Sigmoid colon (tissue), 7 donors: ENCODE results near the gene CSK. TPM values are rescaled to one million over a fixed set of nuclear protein-coding genes. Genes with fewer than 3 reads are reported as not detected.

Experiments used
- DNase-seq: peaks from one replicate; pipeline ENCODE4 v3.0.0-alpha.2; 2019
- H3K27ac ChIP-seq, 4 donors: fragments of 200-600 bp; sonication (generic); one replicate each; pipeline ENCODE4 v1.5.1; 2016 to 2019; ENCODE audit warnings: mild to moderate bottlenecking in 1 of 4
- H3K27me3 ChIP-seq, 3 donors: fragments of 200-600 bp; sonication (generic); one replicate each; pipeline ENCODE4 v1.5.1; 2019; ENCODE audit warnings: mild to moderate bottlenecking in 1 of 3
- H3K36me3 ChIP-seq, 4 donors: fragments of 200-600 bp; sonication (generic); one replicate each; pipeline ENCODE4 v1.5.1; 2016 to 2019
- H3K4me1 ChIP-seq, 4 donors: fragments of 200-600 bp; sonication (generic); one replicate each; pipeline ENCODE4 v1.5.1; 2017 to 2019
- H3K4me3 ChIP-seq, 4 donors: fragments of 200-600 bp; sonication (generic); one replicate each; pipeline ENCODE4 v1.5.1; 2017 to 2019; ENCODE audit warnings: mild to moderate bottlenecking in 2 of 4, moderate library complexity in 1 of 4
- H3K9me3 ChIP-seq, 4 donors: fragments of 200-600 bp in 3 of 4; sonication (generic) in 3 of 4; one replicate each; pipeline versions ENCODE4 v1.5.1 to v1.6.1; 2013 to 2019
- EP300 ChIP-seq, 4 donors: sonication (generic); formaldehyde crosslinking; IDR thresholded peaks; one replicate each; pipeline ENCODE4 v1.6.1; 2017; ENCODE audit warnings: antibody characterized with exemption in 4 of 4
- POLR2A ChIP-seq, 2 donors: fragments of 450-650 bp; IDR thresholded peaks; one replicate each; pipeline ENCODE4 v1.6.1; 2016; ENCODE audit warnings: antibody characterized with exemption in 2 of 2, mild to moderate bottlenecking in 2 of 2, moderate library complexity in 2 of 2
- POLR2AphosphoS5 ChIP-seq, 4 donors: sonication (generic); formaldehyde crosslinking; IDR thresholded peaks; one replicate each; pipeline ENCODE4 v1.6.1; 2017; ENCODE audit warnings: antibody characterized with exemption in 4 of 4
- WGBS, 2 donors: extraction: QIAGEN DNeasy Blood & Tissue Kit; methylation state at CpG; one replicate each; pipeline ENCODE4 v1.1.7; 2013; 5-methylcytosine and 5-hydroxymethylcytosine counted together
- intact Hi-C: fragments of 100-400 bp; cut with DNase I; formaldehyde crosslinking; loops from one replicate; pipeline ENCODE4 v1.15.1; 2023
- polyA plus RNA-seq, 3 donors: library from polyadenylated mRNA; stranded (reverse); fragments of 200-250 nt; gene quantifications; one replicate each; pipeline ENCODE4 v1.2.3, GENCODE V29; 2013
- total RNA-seq, 4 donors: library from RNA; depleted of rRNA; stranded (reverse); fragments of >200 nt; gene quantifications; one replicate each; pipeline ENCODE4 v1.1.0, GENCODE V29; 2016
- TF ChIP-seq, protein P1 (sequence below), 4 experiments: fragments of 450-650 bp in 3 of 4; fragments of 200-600 bp in 1 of 4; IDR thresholded peaks; one replicate each; pipeline ENCODE4 v1.5.1; 2016 to 2019; ENCODE audit warnings: antibody characterized with exemption in 4 of 4, mild to moderate bottlenecking in 3 of 4, moderate library complexity in 2 of 4
- donor health status: healthy with polysubstance abuse.
- donor health status: Bipolar disorder and iron deficiency.
- donor health status: healthy.

Gene CSK
- total and polyA plus RNA-seq, 7 donors = 9.7 to 125 (median 22.4) TPM

DNA sequence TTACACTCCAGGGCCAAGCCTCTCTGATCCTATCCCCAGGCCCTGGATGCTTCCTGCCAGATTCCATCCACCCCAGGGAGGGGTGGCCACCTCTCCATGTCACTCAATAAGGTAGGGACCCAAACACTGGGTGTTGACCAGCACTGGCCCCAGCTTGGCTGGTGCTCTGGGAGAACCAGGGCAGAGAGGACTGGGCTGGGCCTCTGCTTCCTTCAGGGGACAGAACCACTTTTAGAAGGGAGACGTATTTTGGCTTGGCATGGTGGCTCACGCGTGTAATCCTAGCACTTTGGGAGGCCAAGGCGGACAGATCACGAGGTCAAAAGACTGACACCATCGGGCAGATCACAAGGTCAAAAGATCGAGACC lies 39.9 kb downstream of the CSK start:
- Histone ChIP-seq H3K36me3 (no peaks in the 10 kb centered on the region), H3K4me3 (no peak overlapping the region), H3K9me3 (no peaks in the 10 kb centered on the region), H3K4me1 (peaks cover 0 to 14% (median 9%) of the 10 kb centered on the region in 4 donors), H3K27me3 (peaks cover 0 to 13% (median 13%) of the 10 kb centered on the region in 3 donors), H3K27ac (no peak overlapping the region)
- intact Hi-C loops = no loop called here
- TF ChIP-seq, protein P1, sequence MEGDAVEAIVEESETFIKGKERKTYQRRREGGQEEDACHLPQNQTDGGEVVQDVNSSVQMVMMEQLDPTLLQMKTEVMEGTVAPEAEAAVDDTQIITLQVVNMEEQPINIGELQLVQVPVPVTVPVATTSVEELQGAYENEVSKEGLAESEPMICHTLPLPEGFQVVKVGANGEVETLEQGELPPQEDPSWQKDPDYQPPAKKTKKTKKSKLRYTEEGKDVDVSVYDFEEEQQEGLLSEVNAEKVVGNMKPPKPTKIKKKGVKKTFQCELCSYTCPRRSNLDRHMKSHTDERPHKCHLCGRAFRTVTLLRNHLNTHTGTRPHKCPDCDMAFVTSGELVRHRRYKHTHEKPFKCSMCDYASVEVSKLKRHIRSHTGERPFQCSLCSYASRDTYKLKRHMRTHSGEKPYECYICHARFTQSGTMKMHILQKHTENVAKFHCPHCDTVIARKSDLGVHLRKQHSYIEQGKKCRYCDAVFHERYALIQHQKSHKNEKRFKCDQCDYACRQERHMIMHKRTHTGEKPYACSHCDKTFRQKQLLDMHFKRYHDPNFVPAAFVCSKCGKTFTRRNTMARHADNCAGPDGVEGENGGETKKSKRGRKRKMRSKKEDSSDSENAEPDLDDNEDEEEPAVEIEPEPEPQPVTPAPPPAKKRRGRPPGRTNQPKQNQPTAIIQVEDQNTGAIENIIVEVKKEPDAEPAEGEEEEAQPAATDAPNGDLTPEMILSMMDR (IDR thresholded peaks at IDR 0.05) = no peak
- TF ChIP-seq EP300 (IDR thresholded peaks at IDR 0.05) = no peak
- no peak for TF ChIP-seq POLR2AphosphoS5 (IDR thresholded peaks at IDR 0.05)
- TF ChIP-seq POLR2A (IDR thresholded peaks at IDR 0.05) = no peak
- DNase-seq = no peak
- 81 to 90% methylated on average over 7 of the region's 7 CpGs for WGBS, 2 donors

DNA sequence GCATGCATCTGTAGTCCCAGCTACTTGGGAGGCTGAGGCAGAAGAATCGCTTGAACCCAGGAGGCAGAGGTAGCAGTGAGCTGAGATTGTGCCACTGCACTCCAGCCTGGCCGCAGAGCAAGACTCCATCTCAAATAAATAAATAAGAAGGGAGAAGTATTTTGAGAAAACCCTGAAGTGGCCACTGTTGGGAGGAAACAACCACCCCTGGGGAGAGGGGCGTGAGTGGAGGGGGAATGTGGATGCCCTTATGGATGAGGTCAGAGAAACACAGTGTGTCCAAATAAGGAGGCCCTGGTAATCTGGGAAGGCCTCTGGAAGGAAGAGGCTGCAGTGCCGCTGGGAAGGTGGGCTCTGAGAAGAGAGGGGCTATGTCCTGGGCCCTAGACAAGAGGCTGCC lies 40.4 kb downstream of the CSK start:
- TF ChIP-seq EP300 (IDR thresholded peaks at IDR 0.05) (no peak), POLR2A (IDR thresholded peaks at IDR 0.05) (no peak), POLR2AphosphoS5 (IDR thresholded peaks at IDR 0.05) (no peak)
- TF ChIP-seq, protein P1 (IDR thresholded peaks at IDR 0.05) = no peak
- no peaks in the 10 kb centered on the region for H3K36me3 ChIP-seq
- peaks cover 0 to 17% (median 17%) of the 10 kb centered on the region in 3 donors for H3K27me3 ChIP-seq
- H3K9me3 ChIP-seq = no peaks in the 10 kb centered on the region
- no peak overlapping the region for H3K27ac ChIP-seq
- 90 to 95% methylated on average over 4 of the region's 4 CpGs for whole genome bisulfite sequencing, 2 donors
- intact Hi-C loops = no loop called here
- H3K4me3 ChIP-seq = no peak overlapping the region
- no peak for DNase-seq
- H3K4me1 ChIP-seq = peaks cover 0 to 11% (median 7%) of the 10 kb centered on the region in 4 donors

GRCh38 chr15:74823324-74823723 lies 41.4 kb downstream of the CSK start:
- DNase-seq = no peak
- intact Hi-C loops = no loop called here
- Histone ChIP-seq H3K4me1 (peaks cover 0 to 6% (median 4%) of the 10 kb centered on the region in 4 donors), H3K27ac (no peak overlapping the region), H3K27me3 (peaks cover 0 to 28% (median 25%) of the 10 kb centered on the region in 3 donors), H3K4me3 (no peak overlapping the region), H3K9me3 (no peaks in the 10 kb centered on the region), H3K36me3 (no peaks in the 10 kb centered on the region)
- TF ChIP-seq EP300 (IDR thresholded peaks at IDR 0.05) = no peak
- TF ChIP-seq POLR2AphosphoS5 (IDR thresholded peaks at IDR 0.05) = no peak
- no peak for TF ChIP-seq POLR2A (IDR thresholded peaks at IDR 0.05)
- TF ChIP-seq, protein P1 (IDR thresholded peaks at IDR 0.05) = no peak
- WGBS, 2 donors = 80% methylated on average over 6 of the region's 6 CpGs

DNA sequence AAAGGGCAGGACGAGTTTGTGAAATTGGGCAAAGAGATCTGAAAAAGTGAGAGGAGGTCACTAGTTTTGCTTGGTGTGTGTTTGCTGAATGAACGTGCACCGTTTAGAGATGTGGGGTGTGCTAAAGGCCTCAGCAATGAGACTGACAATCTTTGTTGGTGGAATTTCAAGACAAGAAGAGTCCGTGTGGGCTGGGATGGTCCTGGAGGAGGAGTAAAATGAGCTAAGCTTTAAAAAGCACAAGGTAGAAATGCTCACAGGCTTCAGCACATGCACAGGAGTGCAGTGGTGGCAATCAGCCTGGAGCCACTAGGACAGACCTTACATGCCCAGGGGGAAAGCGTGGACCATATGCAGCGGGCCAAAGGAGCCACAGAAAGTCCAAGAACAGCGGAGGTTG lies 43.1 kb downstream of the CSK start:
- no peak for DNase-seq
- 80 to 83% methylated on average over 7 of the region's 7 CpGs for WGBS, 2 donors

More for the DNA sequence above, 43.1 kb downstream of the CSK start:
- Histone ChIP-seq H3K27me3 (peaks cover 0 to 33% (median 25%) of the 10 kb centered on the region in 3 donors), H3K4me3 (no peak overlapping the region), H3K9me3 (no peaks in the 10 kb centered on the region), H3K27ac (no peak overlapping the region), H3K4me1 (peaks cover 0 to 6% (median 3%) of the 10 kb centered on the region in 4 donors), H3K36me3 (no peaks in the 10 kb centered on the region)
- intact Hi-C loops = no loop called here
- TF ChIP-seq EP300 (IDR thresholded peaks at IDR 0.05) (no peak), POLR2A (IDR thresholded peaks at IDR 0.05) (no peak), POLR2AphosphoS5 (IDR thresholded peaks at IDR 0.05) (no peak)
- TF ChIP-seq, protein P1 (IDR thresholded peaks at IDR 0.05) = no peak
